Fibroblast of mammary gland (primary cell): ENCODE results near the gene ELFN1.
A peak's percentile ranks its signal among the peaks of the same experiment; 100 is the strongest.

ENCODE experiments used
- DNase-seq: peaks from one replicate; pipeline ENCODE4 v3.0.0-alpha.2; 2010; ENCODE audit warnings: low read depth
- H3K4me3 ChIP-seq: 2 replicates; pipeline ENCODE4 v1.5.1; 2011; ENCODE audit warnings: low read depth, mild to moderate bottlenecking, low read length, moderate library complexity; ENCODE audit not compliant: control insufficient read depth
- TF ChIP-seq, protein P1 (sequence below): conservative IDR thresholded peaks from 2 replicates; pipeline ENCODE4 v1.5.1; 2011; ENCODE audit warnings: low read depth, low read length, inconsistent platforms; ENCODE audit not compliant: control insufficient read depth, insufficient read depth

Gene ELFN1

DNA sequence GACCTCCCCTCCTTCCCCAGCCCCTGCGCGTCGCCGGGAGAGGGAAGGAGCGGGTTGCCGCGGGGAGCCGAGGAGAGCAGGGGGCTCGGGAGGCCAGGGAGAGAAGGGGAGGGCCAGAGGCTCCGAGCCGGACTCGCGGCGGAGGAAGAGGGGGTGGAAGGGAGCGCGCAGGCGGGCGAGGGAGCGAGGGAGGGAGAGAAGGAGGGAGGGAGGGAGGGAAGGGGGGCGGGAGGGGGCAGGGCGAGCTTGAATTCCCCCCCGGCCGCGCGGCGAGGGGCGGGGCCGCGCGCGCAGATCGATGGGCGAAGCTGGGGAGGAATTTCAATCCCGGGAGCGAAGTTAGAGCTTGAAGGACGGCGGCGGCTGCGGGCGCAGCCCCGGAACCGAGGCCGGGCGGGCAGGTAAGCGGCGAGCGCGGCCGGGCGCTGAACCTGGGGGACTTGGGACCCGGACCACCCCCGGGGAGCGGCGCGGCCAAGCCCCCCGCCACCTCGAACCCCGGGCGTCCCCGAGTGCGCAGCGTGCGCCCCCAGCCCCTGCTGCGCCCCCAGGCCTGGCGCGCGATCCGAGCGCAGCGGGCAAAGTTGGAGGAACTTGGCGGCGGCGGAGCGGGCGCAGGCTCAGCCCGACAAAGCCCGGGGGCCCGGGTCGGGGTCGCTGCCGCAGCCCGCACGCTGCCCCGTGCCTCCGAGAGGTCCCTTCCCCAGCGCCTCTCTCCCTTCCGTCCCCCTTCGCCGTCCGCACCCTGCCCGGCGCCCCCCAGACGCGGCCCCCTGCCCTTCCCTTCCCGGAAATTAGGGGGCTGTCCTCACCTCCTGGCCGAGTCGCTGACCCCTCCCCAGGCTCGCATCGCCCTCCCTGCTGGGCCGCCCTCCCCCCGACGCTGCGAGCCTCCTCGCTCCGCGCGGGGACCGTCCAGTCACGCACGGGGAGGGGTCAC lies at the start of gene ELFN1:
Gene ELFN1, plus strand, starts transcription at position 324 of the 940 bp plus-strand sequence. CDS start 74,320 bp downstream, outside the sequence.
- DNase-seq: peak; percentile 20
- TF ChIP-seq, protein P1, sequence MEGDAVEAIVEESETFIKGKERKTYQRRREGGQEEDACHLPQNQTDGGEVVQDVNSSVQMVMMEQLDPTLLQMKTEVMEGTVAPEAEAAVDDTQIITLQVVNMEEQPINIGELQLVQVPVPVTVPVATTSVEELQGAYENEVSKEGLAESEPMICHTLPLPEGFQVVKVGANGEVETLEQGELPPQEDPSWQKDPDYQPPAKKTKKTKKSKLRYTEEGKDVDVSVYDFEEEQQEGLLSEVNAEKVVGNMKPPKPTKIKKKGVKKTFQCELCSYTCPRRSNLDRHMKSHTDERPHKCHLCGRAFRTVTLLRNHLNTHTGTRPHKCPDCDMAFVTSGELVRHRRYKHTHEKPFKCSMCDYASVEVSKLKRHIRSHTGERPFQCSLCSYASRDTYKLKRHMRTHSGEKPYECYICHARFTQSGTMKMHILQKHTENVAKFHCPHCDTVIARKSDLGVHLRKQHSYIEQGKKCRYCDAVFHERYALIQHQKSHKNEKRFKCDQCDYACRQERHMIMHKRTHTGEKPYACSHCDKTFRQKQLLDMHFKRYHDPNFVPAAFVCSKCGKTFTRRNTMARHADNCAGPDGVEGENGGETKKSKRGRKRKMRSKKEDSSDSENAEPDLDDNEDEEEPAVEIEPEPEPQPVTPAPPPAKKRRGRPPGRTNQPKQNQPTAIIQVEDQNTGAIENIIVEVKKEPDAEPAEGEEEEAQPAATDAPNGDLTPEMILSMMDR: no peak
- no peak within 1 kb of the TSS for H3K4me3 ChIP-seq

DNA sequence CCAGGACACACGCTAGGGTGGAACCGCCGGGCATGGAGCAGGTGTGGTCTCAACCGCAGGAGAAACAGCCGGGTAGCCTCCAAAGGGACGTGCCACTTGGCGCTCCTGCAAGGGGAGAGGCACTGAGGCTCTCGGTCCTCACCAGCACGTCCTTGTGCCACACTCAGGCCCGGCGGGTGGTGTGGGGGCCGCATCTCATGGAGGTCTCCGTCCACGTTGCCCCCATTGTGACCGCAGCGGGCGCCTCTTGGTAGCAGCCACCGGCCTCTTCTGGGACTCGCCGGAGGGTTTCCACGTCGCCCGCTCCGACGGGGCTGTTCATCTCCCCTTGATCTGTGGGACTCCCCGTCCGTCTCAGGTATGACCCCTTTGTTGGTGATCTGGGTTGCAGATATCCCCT lies 49.2 kb upstream of the ELFN1 start:
- H3K4me3 ChIP-seq: no peak overlapping the region
- TF ChIP-seq, protein P1: no peak
- no peak for DNase-seq

DNA sequence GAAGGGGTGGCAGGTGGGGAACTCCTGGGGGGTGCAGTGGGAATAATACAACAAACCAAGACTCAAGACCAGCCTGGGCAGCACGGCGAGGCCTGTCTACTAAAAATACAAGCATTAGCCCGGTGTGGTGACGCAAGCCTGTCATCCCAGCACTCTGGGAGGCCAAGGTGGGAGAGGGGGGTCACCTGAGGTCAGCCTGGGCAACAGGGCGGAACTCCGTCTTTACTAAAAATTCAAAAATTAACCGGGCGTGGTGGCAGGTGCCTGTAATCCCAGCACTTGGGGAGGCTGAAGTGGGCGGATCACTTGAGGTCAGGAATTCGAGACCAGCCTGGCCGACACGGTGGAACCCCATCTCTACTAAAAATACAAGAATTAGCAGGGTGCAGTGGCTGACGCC lies 48.4 kb upstream of the ELFN1 start:
- TF ChIP-seq, protein P1: no peak
- no peak for DNase-seq
- no peak overlapping the region for H3K4me3 ChIP-seq

DNA sequence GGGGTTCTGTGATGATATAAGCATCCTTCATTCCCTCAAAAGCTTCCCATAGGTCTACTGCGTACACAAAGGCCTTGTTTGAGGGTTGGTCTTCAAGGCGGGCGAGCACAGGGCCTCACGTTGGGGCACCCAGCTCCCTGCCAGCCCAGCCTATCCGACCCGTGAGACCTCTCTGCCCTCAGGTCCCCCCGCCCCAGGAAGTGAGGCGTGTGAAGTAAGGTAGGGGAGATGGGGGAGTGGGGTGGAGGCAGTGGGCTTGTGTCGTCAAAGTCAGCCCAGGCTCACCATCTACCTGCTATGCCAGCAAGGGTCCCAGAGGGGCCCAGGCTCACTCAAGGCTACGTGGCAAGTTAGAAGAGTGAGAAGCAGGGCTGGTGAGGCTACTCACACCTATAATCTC lies 47.6 kb upstream of the ELFN1 start:
- H3K4me3 ChIP-seq: no peak overlapping the region
- no peak for DNase-seq
- TF ChIP-seq, protein P1: no peak

DNA sequence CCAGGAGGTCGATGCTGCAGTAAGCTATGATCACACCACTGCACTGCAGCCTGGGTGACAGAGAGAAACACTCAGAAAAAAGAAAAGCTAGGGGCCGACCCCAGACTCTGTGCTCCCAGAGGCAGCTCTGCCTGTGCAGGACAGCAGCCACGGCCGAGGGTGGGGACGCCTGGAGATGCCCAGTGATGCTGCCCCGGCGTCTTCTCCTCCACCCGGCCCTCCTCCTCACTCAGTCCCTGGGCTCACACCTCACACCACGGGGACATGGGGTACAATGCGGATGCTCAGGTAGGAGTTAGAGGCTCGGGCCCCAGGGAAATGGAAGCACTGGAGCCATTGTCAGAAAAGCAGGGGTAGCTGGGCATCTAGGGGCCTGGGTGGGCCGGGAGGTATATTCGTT lies 46.3 kb upstream of the ELFN1 start:
- H3K4me3 ChIP-seq: no peak overlapping the region
- no peak for DNase-seq
- TF ChIP-seq, protein P1: no peak

DNA sequence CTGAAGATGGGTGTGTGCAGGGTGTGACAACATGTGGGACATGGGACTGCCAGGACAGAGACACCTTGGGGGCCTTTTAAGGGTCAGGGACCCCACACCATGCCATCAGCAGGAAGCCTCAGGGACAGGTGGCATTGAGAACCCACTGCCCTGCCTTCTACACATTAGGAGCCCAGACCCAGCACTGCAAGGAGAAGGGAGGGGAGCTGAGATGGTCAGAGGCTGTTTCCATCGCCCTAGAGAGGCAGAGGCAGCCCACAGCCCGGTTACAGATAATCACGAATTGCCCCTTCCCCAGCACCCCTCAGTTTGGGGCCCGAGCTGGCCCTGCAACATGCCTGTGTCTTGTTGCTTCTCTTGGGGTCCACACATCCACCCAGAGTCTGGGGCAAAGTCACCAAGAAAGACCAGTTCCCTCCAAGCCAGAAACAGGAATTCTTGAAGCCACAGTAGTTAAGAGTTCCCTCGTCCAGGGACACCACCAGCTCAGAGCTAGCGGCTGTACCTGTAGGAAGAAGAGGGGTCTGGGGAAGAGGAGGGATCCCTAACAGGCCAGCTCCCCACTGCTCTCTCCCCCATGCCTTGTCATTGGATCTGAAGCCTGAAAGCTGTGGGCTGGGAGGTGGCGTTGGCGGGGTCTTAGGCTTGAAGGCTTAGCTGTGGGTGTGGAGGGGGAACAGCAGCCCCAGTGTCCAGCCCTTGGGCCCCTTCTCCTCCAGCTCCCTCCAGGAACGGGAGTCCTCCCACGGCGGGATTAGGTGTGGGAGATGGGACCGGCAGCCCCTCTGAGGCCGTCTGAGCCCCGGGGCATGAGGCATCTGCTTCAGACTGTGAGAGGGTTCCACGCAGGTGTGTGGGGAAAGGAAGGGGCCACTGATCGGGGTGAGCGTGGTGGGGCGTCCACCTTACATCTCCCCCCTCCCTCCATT lies 44.8 kb upstream of the ELFN1 start:
- TF ChIP-seq, protein P1: no peak
- no peak overlapping the region for H3K4me3 ChIP-seq
- no peak for DNase-seq
